DND-41 (cell line): ENCODE data around the gene SH3RF3.

ENCODE experiments used
- ATAC-seq: fragments of 200-7000 bp; cut with Tn5 transposase; 3 replicates; pipeline ENCODE4 v1.9.1; 2021; ENCODE audit warnings: low read depth; ENCODE audit not compliant: insufficient read depth
- DNase-seq: peaks from one replicate; pipeline ENCODE4 v3.0.0-alpha.2; 2020
- H2AFZ ChIP-seq: 2 replicates; pipeline ENCODE4 v1.6.0; 2012; ENCODE audit warnings: low read depth, low read length
- H3K27ac ChIP-seq: 2 replicates; pipeline ENCODE4 v1.5.1; 2012; ENCODE audit warnings: low read length, inconsistent platforms
- H3K27me3 ChIP-seq: fragments of 200-600 bp; sonication (generic); 2 replicates; pipeline ENCODE4 v1.6.0; 2012; ENCODE audit warnings: low read length, mild to moderate bottlenecking, inconsistent platforms; ENCODE audit not compliant: insufficient read depth, poor library complexity
- H3K36me3 ChIP-seq: 2 replicates; pipeline ENCODE4 v1.5.1; 2012; ENCODE audit warnings: low read length, inconsistent platforms; ENCODE audit not compliant: insufficient read depth
- H3K4me1 ChIP-seq: 2 replicates; pipeline ENCODE4 v1.5.1; 2012; ENCODE audit warnings: mild to moderate bottlenecking, low read length; ENCODE audit not compliant: insufficient read depth
- H3K4me2 ChIP-seq: 2 replicates; pipeline ENCODE4 v1.6.0; 2012; ENCODE audit warnings: mild to moderate bottlenecking, moderate library complexity, low read length, inconsistent platforms; ENCODE audit not compliant: insufficient read depth
- H3K4me3 ChIP-seq, 2 experiments: fragments of 200-600 bp in 1 of 2; shearing (Covaris generic) in 1 of 2; 2 replicates each; pipeline ENCODE4 v1.5.1; 2012 to 2016; ENCODE audit warnings: inconsistent platforms in 2 of 2, low read length in 2 of 2, mild to moderate bottlenecking in 2 of 2, low read depth in 1 of 2, moderate library complexity in 1 of 2
- H3K79me2 ChIP-seq: 2 replicates; pipeline ENCODE4 v1.6.0; 2012; ENCODE audit warnings: low read length, inconsistent platforms; ENCODE audit not compliant: insufficient read depth
- H3K9ac ChIP-seq: 2 replicates; pipeline ENCODE4 v1.6.0; 2012; ENCODE audit warnings: low read depth, mild to moderate bottlenecking, inconsistent platforms, low read length, moderate library complexity
- H3K9me3 ChIP-seq: 2 replicates; pipeline ENCODE4 v1.5.1; 2012; ENCODE audit warnings: low read length, moderate library complexity, mild to moderate bottlenecking, inconsistent platforms; ENCODE audit not compliant: insufficient read depth, severe bottlenecking
- H4K20me1 ChIP-seq: 2 replicates; pipeline ENCODE4 v1.6.0; 2012; ENCODE audit warnings: low read length; ENCODE audit not compliant: insufficient read depth
- CTCF ChIP-seq: IDR thresholded peaks from 2 replicates; pipeline ENCODE4 v1.5.1; 2012; ENCODE audit warnings: borderline replicate concordance, low read length, moderate library complexity, mild to moderate bottlenecking; ENCODE audit not compliant: poor library complexity, severe bottlenecking; ENCODE audit errors: extremely low read depth
- EZH2 ChIP-seq: IDR thresholded peaks from 3 replicates; pipeline ENCODE4 v1.6.1; 2012; ENCODE audit warnings: borderline replicate concordance, low read depth, mild to moderate bottlenecking, moderate library complexity, low read length, inconsistent platforms; ENCODE audit not compliant: severe bottlenecking

SH3RF3 gene

GRCh38 chr2:109188496-109188890, 59.5 kb downstream of the SH3RF3 start:
- no peak for ATAC-seq
- Histone ChIP-seq H3K9ac (no peak overlapping the region), H3K4me3 (no peak overlapping the region), H3K9me3 (no peaks in the 10 kb centered on the region), H3K36me3 (no peaks in the 10 kb centered on the region), H3K27me3 (peaks cover 36% of the 10 kb centered on the region), H3K27ac (no peak overlapping the region), H4K20me1 (no peaks in the 10 kb centered on the region; the same call in none of the 2 replicates), H3K4me1 (no peaks in the 10 kb centered on the region), H3K79me2 (no peaks in the 10 kb centered on the region), H3K4me2 (no peak overlapping the region), H2AFZ (no peak overlapping the region)
- DNase-seq = no peak
- TF ChIP-seq CTCF (no peak), EZH2 (no peak)

DNA sequence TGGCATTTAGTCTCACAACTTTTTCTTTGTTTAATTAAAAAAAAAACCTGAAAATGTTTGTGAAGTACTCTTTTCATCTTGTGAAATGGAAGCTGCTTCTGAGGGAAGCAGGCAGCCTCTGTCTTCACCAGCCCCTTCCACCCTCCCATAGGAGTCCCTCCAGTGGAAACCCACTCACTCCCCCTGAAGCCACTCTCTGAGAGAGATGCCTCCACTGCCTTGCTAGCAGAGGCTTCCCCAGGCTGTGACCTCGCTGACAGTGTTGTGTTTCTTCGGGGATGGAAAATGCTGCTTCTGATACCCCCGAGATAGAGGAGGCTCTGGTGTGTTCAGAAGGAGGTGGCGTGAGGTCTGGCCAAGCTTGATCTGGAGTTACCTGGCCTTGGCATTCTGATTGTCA, 59.9 kb downstream of the SH3RF3 start:
- Histone ChIP-seq H3K36me3 (no peaks in the 10 kb centered on the region), H2AFZ (no peak overlapping the region), H3K9me3 (no peaks in the 10 kb centered on the region), H3K27me3 (peaks cover 40% of the 10 kb centered on the region), H3K79me2 (no peaks in the 10 kb centered on the region), H3K4me2 (no peak overlapping the region), H4K20me1 (peaks cover under 1% of the 10 kb centered on the region), H3K4me1 (no peaks in the 10 kb centered on the region), H3K9ac (no peak overlapping the region), H3K27ac (no peak overlapping the region), H3K4me3 (no peak overlapping the region)
- no peak for ATAC-seq
- TF ChIP-seq CTCF = no peak
- TF ChIP-seq EZH2 = no peak
- DNase-seq = no peak

DNA sequence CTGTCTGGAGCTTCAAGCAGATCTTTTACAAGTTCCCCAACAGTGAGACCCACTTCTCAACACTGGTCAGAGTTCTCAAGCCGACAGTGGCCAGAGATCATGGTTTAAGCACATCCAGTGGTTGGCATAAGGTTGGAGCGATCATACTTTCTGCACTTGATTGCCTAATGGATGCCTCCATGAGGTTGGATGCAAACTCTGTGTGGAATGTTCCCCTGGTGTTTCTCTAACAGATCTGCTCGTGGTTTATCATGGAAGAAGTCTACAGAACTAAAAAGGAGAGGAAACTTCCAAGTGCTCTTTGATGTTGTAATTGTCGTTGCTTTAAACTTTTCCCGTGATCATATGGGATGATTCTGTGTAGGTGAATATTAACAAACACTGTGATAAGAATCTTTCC, 60.7 kb downstream of the SH3RF3 start:
- H3K4me1 ChIP-seq = no peaks in the 10 kb centered on the region
- no peak overlapping the region for H2AFZ ChIP-seq
- peaks cover 41% of the 10 kb centered on the region for H3K27me3 ChIP-seq
- no peaks in the 10 kb centered on the region for H3K36me3 ChIP-seq
- ATAC-seq (no peak), DNase-seq (no peak)
- no peak overlapping the region for H3K4me2 ChIP-seq
- no peak overlapping the region for H3K27ac ChIP-seq
- no peak overlapping the region for H3K9ac ChIP-seq
- H3K79me2 ChIP-seq = no peaks in the 10 kb centered on the region
- H3K9me3 ChIP-seq = no peaks in the 10 kb centered on the region
- H3K4me3 ChIP-seq = no peak overlapping the region
- peaks cover 5% of the 10 kb centered on the region; the same call in 1 of the 2 replicates for H4K20me1 ChIP-seq
- no peak for TF ChIP-seq EZH2
- no peak for TF ChIP-seq CTCF
